Measurements from ENCODE around the gene DUOX1.

DNA sequence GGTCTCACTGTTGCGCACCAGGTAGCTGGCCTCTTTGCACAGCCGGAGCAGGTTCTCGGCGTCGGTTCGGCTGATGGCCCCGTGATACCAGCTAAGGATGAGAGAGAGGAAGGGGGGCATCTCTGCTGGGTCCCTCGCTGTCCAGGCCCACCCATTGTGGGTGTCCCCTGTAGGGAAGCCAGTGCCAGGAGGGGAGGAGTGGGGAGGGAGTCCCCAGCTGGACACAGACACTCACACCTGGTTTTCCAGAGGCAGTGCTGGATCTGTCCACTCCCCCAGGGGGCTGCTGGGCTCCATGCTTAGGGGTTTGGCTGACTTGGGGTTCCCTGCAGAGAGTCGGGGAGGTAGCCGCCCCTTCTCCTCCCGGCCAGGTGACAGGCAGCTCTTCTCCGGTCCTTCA lies 42.1 kb downstream of the DUOX1 start:
- TF ChIP-seq, protein P1, sequence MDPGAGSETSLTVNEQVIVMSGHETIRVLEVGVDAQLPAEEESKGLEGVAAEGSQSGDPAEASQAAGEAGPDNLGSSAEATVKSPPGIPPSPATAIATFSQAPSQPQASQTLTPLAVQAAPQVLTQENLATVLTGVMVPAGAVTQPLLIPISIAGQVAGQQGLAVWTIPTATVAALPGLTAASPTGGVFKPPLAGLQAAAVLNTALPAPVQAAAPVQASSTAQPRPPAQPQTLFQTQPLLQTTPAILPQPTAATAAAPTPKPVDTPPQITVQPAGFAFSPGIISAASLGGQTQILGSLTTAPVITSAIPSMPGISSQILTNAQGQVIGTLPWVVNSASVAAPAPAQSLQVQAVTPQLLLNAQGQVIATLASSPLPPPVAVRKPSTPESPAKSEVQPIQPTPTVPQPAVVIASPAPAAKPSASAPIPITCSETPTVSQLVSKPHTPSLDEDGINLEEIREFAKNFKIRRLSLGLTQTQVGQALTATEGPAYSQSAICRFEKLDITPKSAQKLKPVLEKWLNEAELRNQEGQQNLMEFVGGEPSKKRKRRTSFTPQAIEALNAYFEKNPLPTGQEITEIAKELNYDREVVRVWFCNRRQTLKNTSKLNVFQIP (CRISPR knock-in tag; IDR thresholded peaks at IDR 0.05; ENCODE audit: borderline replicate concordance, low read depth): no peak
- no peak for TF ChIP-seq ZC3H10 (CRISPR knock-in tag; IDR thresholded peaks at IDR 0.05)
- no peak for TF ChIP-seq TOX (CRISPR knock-in tag; IDR thresholded peaks at IDR 0.05; ENCODE audit: borderline replicate concordance)
- no peak for TF ChIP-seq ZFP30 (CRISPR knock-in tag; IDR thresholded peaks at IDR 0.05)

All from SK-N-SH treated with all-trans-retinoic acid at 6 μM for 48 hours (cell line).